ENCODE data around the gene PRORP.
"Not testable (repeated sequence)": the region's sequence is repeated elsewhere in the genome, so short reads cannot be mapped to it uniquely, and the experiment has no call there.

PRORP gene

GRCh38 chr14:35121887-35122695 lies at the start of gene PRORP, which contains the start of gene PPP2R3C:
Gene PRORP (plus strand): TSS chr14:35122552. CDS start chr14:35123246, 694 bp downstream.
Gene PPP2R3C (minus strand): TSS chr14:35121990. CDS start chr14:35121959, 31 bp downstream.
- FAIRE-seq = peak; percentile 98

DNA sequence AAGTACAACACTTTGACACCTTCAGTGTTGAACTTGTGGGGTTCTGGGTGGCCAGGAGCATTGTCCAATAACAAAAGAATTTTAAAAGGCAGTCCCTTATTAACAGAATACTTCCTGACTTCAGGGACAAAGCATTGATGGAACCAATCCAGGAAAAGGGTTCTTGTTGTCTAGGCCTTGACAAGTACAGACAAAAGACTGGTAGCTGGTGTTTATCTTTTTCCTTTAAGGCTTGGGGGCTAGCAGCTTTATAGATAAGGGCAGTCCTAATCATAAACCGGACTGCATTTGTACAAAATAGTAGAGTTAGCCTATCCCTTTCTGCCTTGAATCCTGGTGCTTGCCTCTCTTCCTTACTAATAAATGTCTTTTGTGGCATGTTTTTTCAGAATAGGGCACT lies 48.9 kb upstream of the PRORP start:
- FAIRE-seq = no peak

DNA sequence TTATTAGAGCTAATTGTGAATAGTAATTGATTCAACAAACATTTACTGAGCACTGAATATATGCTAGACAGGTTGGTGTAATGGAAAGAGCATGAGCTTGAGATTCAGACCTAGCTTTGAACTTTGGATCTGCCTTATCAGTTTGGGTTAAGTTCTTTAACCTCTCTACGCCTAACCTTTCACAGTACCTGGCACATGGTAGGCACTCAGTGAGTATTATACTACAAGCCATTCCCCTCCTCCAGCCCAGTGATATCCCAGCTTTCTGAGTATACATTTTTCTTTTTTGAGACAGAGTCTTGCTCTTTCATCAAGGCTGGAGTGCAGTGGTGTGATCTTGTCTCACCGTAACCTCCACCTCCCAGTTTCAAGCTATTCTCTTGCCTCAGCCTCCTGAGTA lies 44.3 kb upstream of the PRORP start:
- FAIRE-seq = no peak

DNA sequence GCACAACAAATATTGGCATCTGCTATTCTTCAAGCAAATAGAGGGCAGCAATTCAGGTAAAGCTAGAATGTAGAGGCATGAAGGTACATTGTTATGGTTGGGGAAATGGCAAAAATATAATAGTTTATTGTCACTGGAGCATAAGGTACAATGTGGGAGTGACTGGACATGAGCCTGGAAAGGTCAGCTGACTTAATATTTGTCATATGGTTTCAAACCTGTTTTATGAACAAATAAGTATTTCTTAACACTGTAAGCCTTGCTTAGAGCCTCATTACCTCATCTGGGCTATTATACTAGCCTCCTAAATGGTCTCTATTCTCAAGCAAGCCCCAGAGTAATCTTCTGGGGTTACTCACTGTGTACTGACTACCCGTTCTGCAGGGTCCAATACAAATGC lies 42.6 kb upstream of the PRORP start:
- FAIRE-seq = no peak

GRCh38 chr14:35083530-35084150 lies 38.7 kb upstream of the PRORP start:
- no peak for FAIRE-seq

DNA sequence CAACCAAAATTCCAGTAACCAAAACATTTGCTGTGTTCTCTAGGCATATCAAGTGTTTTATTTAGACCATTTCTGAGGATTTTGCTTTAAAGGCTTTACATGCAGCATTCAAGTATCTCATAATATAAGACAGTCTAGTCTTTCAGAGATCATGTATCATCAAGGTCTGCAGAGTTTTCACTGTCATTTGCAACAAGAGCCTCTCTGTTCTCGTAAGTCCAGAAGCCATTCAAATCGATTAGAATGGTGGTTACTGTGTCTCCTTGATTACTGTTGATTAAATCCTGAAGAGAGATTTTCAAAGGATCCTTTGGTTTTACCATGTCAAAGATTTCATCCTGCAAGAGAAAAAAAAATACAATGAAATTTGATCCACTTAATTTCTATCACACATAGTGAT lies 36.9 kb upstream of the PRORP start:
- no peak for FAIRE-seq

DNA sequence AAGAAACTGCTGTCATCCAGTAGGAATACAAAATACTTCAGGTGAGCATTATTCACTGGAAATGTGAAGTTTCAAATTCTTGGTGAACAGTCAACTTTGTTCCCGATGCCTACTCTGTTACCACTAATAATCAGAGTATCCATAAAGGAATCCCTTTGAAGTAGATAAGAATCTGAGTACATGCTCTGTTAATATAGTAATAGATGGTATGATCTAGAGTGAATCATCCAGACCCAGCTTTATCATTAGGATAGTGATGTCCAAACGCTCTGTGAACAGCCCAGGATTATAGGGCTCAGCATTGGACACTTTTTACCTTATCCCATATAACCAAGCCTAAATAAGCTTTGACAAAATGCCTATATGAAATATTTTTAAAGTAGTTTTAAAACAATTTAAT lies 33.8 kb upstream of the PRORP start:
- FAIRE-seq = no peak

DNA sequence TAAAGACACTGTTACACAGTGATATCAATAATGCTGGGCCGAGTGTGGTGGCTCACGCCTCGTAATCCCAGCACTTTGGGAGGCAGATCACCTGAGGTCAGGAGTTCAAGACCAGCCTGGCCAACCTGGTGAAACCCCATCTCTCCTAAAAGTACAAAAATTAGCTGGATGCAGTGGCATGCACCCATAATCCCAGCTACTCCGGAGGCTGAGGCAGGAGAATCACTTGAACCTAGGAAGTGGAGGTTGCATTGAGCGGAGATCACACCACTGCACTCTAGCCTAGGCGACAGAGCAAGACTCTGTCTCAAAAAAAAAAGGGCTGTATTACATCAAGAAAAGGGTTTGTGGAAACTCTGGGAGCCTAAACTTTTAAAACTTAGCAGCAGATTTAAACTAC lies 27.7 kb upstream of the PRORP start:
- not testable (repeated sequence) for FAIRE-seq

DNA sequence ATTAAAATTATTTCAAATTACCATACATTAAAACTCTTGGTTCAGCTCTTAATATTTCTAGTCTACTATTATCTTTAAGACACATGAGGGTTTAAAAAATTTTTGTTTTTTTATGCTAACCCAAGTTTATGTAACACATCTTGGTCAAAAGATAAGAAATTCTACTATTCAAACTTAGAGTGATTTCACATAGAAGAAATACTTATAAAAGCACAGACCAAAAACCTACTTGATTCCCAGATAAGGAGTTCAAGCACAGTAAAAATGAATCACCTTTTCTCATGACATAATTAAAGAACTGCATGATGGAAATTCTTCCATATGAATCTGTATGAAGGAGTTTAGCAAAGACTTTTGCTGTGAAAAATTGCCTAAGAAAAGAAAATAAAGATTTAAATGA lies 14.5 kb upstream of the PRORP start:
- FAIRE-seq = peak; percentile 55

GRCh38 chr14:35112641-35113040 lies 9.7 kb upstream of the PRORP start:
- no peak for FAIRE-seq

- FAIRE-seq = no peak
Observed at GRCh38 chr14:35113308-35113950, 8.9 kb upstream of the PRORP start.

DNA sequence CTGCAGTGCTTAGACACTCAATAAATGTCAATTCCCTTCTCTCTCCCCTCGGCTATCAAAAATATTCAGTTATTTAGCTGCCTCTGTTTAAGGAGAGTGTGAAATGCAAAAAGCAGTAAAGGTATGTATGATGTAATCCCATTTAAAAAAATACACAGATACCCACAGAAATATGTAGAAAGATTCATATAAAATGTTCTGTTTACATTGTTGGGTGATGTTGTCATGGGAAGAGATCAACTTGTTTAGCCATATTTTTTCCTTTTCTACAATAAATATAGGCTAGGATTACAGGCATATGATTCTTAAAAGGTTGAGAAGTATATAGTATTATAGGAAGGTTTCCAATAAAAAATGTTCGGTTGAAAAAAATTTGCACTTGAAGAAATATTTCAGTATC lies 8.3 kb upstream of the PRORP start:
- no peak for FAIRE-seq

DNA sequence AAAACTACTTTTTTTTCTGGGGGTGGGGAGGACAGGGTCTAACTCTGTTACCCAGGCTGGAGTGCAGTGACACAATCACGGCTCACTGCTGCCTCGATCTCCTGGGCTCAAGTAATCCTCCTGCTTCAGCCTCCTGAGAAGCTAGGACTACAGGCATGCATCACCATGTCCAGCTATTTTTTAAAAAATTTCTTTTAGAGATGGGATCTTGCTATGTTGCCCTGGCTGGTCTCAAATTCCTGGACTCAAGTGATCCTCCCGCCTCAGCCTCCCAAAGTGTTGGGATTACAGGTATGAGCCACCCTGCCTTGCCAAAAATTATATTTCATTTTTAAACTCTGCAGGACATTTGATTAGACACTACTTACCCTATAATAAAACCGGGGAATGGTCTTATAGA lies 6.1 kb upstream of the PRORP start:
- no peak for FAIRE-seq

GRCh38 chr14:35117112-35117511 lies 5.2 kb upstream of the PRORP start:
- no peak for FAIRE-seq

GRCh38 chr14:35121026-35121886 lies 1.1 kb upstream of the PRORP start:
- FAIRE-seq = no peak

- FAIRE-seq = no peak
Observed at GRCh38 chr14:35122696-35123387, 490 bp downstream of the PRORP start.

DNA sequence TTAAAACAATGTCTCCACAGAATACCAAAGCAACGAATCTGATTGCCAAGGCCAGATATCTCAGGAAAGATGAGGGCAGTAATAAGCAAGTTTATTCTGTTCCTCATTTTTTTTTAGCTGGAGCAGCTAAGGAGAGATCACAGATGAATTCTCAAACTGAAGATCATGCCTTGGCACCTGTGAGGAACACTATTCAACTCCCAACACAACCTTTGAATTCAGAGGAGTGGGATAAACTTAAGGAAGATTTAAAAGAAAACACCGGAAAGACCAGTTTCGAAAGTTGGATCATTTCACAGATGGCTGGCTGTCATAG lies 994 bp downstream of the PRORP start:
- FAIRE-seq = no peak

DNA sequence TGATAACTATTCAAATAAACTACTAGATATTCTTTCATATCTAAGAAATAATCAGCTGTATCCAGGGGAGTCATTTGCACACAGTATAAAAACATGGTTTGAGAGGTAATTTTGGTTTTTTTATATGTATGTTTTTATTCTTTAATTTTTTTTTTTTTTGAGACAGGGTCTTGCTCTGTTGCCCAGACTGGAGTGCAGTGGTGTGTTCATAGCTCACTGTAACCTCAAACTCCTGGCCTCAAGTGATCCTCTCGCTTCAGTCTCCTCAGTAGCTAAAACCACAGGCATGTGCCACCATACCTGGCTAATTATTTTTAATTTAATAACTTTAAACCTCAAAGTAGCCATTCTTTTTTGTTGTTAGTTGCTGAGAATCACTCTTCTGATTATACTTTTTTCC lies 1.8 kb downstream of the PRORP start:
- FAIRE-seq = no peak

DNA sequence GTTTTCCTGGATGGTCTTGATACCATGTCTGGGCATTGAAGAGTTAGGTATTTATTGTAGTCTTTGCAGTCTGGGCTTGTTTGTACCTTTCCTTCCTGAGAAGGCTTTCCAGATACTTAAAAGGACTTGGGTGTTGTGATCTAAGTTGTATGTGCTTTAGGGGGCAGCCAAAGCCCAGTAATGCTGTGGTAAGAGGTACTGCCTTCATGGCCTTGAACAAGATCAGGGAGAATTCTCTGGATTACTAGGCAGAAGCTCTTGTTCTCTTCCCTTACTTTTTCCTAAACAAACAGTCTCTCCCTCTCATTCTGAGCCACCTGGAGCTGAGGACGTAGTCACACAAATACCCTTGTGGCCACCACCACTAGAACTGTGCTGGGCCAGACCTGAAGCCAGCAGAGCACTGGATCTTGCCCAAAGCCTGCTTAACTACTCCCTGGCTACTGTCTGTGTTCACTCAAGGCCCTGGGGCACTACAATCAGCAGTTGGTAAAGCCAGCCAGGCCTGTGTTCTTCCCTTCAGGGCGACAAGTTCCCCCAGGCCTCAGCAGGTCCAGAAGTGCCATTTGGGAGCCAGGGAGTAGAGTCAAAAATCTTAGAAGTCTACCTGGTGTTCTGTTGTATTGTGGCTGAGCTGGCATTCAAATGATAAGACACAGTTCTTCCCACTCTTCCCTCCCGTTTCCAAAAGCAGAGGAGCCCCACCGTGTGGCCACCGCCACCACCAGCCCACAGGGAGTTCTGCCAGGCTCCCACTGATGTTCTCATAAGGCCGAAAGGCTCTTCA lies 11.4 kb downstream of the PRORP start:
- no peak for FAIRE-seq

DNA sequence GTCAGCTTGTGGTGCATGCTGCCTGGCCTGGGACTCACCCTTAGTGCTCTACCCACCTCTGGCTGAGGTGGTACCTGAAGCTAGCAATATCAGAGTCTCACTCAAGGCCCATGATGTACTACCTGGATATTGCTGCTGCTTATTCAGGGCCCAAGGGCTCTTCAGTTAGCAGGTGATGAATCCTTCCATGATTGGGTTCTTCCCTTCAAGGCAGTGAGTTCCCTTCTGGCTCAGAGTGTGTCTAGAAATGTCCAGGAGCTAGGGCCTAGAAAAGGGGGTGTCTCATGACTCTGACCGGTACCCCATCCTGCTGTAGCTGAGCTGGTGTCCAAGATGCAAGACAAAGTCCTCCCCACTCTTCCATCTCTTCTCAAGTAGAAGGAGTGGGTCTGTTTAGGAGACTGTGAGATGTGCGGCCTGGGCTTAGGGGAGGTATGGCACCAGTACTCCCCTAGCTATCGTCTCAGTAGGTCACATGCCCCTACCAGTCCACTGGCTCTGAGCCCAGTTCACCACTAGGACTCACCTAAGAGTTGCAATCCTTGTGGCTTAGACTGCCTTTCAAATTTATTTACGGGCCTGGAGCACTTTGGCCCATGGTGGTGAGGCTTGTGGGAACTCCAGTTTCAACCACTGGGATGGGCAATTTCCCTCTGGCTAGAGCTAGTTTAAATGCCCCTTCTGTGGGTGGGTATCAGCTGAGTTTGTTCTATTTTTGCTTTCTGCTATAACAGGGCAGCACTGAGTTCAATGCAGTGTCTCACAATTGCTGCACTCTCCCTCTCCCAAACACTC lies 12.2 kb downstream of the PRORP start:
- FAIRE-seq = no peak

- FAIRE-seq = no peak
Observed at GRCh38 chr14:35138585-35138984, 16.2 kb downstream of the PRORP start.

Data from G401.6 (cell line).